GM21515 (cell line): ENCODE measurements around the gene BRMS1.
A peak's percentile ranks its signal among the peaks of the same experiment; 100 is the strongest.
"Not testable (repeated sequence)": the region's sequence is repeated elsewhere in the genome, so short reads cannot be mapped to it uniquely, and the experiment has no call there.

Experiments used
- ATAC-seq: cut with Tn5 transposase; IDR thresholded peaks from one replicate; pipeline ENCODE4 v1.9.1; 2021; ENCODE audit not compliant: unreplicated experiment

Gene BRMS1

DNA sequence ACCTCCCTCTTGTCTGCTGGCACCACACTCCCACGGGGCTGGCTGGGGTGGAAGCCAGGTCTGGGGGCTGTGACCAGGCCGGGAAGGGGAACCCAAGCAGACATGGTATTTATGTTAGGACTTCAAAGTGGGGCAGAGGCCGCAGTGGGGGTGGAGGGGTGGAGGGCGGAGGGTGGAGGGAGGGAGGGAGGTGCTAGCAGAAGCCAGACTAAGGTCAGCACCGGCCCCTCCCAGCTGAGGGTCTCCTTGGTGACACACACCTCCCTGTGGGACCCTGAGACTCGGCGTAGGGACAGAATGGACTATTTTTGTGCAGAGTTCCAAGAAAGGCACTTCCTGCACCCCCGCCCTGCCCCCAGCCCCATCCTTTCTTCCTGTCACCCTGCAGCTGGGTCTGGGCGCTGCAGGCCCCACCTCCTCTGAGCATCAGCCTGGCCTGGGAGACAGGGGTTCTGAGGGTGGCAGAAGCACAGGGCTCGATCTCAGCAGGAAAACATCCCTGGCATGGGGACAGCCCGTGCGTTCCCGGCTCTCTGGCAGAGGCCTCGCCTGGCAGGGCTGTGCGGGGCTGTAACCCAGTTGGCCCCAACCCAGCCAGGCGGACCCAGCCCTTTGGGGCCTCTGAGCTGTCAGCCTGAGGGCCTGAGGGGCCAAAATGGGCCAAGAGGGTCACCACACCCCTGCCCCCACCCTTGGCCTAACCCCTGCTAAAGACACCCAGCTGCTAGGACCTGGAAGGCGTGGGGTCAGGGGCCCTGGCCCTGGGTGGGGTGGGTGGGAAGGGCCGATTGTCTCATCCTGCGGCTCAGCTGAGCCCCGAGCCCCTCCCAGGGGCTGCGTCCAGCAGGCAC is 18.4 kb downstream of the BRMS1 start:
- no peak for ATAC-seq

DNA sequence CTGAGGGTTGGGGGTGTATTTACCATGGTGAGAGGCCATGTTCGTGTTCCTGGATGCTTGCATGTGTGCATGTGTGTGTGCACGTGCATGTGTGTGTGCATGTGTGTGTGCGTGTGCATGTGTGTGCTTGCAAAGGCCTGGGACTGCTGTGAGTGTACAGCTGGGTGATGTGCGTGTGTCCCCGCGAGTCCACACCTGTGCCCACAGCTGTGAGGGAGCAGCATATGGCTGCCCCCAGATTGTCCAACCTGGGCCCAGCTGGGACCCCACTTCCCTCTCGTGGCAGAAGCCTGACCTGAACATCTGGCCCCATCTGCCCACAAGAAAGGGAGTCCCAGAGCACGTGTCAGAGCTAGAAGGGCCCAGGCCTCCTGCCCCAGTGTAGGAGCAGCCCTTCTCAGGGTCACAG is 19.6 kb downstream of the BRMS1 start:
- no peak for ATAC-seq

DNA sequence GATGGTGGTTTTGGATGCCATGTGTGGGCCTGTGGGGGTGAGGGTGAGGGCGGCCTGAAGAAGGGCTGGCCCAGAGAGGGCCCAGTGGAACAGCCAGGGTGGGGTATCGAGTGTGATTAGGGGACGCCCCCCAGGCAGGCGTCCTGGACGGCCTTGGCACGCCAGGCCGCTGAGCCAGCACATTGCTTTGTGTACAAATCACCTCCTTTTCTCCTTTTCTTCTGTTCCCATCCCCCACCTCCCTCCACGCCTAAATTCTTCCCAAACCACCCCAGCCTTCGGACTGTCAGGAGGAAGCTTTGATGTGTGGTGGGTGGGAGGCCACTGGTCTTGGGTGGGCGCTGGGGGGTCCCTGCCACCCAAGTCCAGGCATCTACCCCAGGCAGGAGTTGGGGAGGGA is 20.2 kb downstream of the BRMS1 start:
- ATAC-seq = no peak

DNA sequence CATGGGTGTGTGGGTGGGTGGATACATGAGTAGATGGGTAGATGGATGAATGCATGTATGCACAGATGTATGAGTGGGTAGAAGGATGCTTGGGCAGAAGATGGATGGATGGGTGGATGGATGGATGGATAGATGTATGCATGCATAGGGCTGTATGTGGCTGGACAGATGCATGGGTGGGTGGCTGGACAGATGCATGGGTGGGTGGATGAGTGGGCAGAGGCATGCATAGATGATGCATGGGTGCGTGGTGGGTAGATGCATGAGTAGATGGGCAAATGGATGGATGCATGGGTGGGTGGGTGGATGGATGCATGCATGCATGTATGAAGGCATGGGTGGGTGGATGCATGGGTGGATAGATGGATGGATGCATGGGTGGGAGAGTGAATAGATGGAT is 21.2 kb downstream of the BRMS1 start:
- no peak for ATAC-seq

DNA sequence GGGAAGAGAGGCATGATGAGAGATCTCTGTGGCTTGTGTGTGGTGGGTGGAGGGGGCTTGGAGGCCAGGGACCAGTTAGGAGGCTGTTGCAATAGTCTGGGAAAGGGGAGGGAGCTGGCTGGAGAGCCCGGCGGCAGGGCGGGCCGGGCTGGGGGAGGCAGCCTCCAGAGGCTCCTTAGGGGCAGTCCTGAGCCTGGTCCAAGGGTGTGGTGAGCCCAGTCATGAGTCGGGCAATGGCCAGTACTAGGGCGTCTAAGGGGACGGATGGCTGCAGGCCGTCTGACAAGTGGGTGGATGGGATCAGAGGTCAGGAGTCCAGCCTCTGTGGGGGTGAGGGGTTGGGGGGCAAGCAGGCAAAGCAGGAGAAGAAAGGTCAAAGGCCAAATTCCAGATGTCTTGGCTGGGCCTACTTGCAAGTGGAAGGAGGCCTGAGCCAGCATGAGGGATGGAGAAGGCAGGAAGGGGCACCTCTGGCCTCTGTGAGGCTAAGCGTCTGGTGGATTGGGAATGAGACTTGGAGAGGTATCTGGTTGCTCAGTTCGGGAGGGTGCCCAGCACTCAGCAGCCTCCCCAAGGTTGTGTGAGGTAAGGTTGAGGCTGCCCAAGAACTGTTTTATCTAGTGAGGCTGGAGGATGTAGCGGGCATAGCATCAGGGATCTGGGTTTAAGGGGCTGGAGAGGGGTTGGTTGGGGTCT is 22.0 kb downstream of the BRMS1 start:
- no peak for ATAC-seq

DNA sequence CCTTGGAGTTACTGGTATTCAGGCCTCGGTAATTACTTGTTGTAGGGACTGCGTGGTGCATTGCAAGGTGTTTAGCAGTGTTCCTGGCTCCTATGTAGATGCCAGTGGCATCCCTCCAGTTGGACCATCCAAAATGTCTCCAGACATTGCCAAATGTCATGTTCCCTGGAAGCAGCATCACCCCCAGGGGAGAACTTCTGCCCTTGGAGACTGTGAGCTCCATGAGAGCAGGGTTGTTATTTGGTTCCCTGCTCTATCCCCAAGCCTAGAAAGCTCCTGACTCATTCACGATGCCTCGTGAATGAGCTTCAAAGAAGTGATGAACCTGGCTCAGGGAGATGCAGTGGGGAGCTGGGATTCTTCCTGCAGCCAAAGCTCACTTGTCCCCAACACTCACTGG is 23.3 kb downstream of the BRMS1 start:
- ATAC-seq = no peak

DNA sequence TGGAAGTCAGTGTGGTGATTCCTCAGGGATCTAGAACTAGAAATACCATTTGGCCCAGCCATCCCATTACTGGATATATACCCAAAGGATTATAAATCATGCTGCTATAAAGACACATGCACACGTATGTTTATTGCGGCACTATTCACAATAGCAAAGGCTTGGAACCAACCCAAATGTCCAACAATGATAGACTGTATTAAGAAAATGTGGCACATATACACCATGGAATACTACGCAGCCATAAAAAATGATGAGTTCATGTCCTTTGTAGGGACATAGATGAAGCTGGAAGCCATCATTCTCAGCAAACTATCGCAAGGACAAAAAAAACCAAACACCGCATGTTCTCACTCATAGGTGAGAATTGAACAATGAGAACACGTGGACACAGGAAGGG is 24.2 kb downstream of the BRMS1 start:
- not testable (repeated sequence) for ATAC-seq

DNA sequence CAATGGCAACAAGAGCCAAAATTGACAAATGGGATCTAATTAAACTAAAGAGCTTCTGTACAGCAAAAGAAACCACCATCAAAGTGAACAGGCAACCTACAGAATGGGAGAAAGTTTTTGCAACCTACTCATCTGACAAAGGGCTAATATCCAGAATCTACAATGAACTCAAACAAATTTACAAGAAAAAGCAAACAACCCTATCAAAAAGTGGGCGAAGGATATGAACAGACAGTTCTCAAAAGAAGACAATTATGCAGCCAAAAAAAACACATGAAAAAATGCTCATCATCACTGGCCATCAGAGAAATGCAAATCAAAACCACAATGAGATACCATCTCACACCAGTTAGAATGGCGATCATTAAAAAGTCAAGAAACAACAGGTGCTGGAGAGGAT is 24.6 kb downstream of the BRMS1 start:
- not testable (repeated sequence) for ATAC-seq

DNA sequence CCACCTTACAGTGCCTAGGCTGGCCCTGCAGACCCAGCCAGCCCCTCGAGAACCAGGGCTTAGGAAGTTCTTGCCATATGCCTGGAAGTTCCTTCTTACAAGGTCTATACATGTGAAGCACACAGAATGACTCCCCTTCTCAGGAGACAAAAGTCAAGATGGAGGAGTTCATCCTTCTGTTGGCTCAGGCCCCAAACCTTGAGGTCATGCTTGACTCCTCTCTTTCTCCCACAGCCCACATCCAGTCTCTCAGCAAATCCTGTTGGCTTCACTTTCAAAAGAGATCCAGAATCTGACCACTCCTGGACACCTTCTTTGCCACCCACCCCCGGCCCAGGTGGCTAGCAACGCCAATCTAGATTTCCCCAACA is 26.3 kb downstream of the BRMS1 start:
- no peak for ATAC-seq

DNA sequence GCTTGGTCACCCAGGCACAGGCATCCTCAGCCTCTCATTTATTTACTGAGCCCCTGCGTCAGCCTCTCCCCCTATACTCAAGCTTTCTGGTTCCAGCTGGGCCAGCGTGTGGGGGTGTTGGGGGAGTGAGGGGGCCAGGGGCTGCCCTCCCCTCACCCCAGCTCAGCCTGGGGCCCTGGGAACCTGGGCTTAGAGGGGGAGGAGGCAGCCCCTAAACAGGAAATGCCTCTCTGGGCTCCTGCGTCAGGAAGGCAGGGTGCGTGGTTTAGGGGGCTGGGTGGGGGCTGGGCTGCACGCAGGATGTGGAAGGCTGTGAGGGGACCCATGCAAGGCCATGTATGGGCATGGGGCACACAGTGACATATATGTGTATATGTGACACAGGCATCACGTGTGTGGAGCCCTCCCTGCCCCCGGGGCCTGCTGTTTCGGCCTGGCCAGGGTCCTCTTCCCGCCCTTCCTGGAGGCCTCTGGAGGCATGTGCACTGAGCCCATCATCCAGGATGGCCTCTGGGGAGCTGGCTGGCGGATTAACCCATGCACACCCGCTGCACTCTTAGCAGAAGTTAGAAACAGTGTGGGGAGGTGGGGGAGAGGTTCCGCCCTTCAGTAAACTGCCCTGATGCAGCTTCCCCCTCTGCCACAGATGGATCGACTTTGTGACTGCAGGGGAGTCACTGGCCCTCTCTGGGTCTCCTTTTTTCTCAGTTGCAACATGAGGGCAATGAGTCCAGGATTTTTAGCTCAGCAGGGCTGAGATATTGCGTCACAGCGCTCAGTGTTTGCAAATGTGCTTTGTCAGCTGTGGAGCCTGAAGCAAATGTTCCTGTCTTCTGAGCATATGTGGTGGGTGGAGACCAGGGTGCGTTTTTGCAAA is 26.9 kb downstream of the BRMS1 start:
- ATAC-seq = no peak

DNA sequence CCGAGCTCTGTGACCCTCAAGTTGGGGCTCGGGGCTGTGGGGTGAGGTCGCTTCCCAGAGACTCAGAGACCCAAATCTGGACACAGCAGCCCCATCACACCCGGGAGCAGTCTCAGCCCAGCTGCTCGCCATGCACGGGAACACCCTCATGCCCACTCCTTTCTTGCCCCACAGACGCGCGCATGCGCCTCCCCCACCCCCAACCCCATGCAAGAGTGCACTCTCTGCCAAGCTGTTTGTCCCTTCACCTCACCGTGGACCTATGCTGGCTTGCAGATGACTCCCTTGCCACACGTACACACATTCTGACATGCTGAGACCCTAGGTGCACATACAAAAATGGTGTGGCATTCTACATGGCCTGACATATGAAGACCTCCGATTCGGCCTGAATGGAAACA is 27.6 kb downstream of the BRMS1 start:
- no peak for ATAC-seq

DNA sequence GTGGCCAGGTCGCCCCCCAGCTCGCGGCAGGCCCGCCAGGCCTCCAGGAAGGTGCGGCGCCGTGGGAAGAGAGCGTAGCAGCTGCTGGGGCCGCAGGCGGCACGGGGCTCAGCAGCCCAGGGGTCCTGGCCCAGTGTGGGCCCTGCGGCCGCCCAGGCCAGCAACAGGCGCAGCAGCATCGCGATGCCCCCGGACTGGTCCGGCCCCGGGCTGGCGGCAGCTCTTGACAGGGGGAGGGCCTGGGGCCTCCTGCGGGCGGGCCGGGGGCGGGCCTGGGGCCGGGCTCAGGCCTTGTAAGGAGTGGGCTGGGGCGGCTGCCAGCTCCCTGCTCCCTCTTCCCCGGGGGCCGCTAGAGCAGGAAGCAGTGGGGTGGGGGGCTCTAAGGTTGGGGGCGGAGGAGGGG is 28.1 kb downstream of the BRMS1 start, which contains the start of gene CD248:
Gene CD248 (minus strand): TSS at position 196 of the 403 bp plus-strand sequence. CDS start 17 bp downstream, at position 179.
- ATAC-seq = no peak

DNA sequence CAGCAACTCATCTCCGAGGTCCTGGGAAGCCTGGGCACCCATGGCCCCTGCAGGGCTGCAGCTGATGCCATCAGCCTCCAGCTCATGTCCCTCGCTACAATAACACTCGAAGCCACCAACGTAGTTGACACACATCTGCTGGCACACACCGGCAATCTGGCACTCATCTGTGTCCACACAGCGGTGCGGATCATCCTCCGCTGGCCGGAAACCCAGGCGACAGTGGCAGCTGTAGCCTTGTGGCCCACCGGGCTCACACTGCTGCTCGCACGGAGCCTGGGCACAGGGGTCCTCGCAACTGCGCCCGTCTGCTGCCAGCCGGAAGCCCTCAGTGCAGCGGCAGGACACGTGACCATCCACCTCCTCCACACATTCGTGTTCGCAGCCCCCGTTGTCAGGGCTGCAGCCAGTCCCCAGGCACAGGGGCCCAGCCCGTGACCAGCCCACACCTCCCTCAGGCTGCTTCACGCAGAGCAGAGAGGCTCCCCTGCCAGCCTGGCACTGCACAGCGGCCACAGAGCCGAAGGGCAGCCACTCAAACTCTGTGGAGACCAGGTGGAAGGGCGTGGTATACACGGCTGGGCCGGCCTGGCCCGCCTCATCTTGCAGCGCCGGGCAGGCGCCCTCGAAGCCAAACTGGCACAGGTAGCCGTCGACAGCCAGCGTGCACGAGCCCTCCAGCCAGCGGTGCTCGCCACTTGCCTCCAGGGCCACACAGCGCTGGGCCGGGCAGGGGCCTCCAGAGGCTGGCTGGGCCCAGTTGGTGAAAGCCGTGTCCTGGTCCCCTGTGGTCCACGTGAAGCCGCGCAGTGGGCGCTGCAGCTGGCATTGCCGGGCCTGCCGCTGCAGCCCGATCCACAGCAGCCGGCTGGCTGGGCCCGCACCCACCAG is 28.7 kb downstream of the BRMS1 start:
- no peak for ATAC-seq

DNA sequence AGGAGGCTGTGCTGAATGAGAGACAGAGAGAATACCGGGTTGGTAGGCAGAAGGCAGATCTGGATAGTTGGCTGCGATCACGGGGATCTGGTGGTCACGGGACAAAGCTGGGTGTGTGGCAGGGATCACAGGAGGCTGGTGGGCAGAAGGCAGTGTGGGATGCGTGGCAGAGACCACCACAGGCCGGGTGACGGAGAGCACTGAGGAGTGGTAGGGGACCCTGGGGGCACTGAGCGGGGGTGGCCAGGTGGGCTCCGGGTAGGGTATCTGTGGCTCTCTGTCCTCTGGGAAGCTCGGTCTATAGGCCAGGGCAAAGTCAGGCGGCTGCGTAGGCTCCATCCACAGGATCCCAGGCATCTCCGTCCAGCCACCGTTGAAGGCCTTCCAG is 29.4 kb downstream of the BRMS1 start:
- ATAC-seq = no peak

DNA sequence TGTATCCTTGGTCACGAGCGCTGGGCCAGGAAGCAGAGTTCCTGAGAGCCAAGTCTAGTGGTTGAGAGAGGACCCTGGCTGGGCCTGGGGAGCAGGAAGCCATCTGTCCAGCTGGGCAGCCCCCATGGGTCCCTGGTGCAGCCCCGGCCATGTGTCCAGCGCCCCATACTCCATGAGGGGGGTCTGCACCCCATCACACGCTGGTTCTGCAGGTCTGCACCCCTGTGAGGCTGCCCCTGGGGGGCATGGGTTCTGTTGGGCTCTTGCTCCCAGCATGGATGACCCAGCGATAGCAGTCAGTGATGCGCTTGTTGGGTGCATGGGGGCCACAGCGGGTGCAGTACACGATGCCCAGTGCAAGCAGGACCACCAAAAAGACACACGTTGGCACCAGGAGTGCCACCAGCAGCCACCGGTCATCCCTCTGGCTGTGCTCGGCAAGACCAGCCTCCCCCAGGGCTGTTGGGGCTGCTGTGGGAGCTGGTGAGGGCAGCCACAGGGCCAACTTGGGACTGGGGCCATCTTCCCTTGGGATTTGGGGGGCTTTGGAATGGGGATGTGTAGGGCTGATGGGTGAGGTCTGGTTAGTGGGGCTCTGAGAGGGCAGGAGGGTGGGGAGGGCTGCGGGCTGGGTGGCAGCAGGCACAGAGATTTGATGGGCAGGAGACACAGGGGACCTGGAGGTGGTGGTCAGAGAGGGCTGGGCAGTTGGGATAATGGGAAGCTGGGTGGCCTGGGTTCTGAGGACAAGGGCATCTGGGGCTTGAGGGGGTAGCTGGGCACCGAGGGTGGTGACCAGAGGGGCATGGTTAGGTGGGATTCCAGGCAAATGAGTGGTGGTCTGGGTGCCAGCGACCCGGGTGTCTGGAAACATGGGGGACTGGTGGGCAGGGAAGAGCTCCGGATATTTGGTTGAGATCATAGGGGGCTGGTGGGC is 30.1 kb downstream of the BRMS1 start:
- ATAC-seq = no peak

DNA sequence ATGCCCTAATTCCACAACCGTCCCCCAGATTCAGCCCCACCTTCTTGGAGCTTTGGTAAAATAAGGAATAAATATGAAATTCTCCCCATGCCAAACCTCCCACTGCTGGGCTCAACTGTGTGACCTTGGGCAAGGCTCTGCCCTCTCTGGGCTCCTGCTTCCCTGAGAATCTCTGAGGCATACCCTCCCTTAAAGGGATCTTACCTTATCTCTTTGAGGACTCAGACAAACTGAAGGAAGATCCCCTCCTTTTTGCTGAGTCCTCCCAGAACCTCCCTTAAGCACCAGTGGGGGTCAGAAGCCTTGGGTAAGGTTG is 30.8 kb downstream of the BRMS1 start:
- ATAC-seq = no peak

DNA sequence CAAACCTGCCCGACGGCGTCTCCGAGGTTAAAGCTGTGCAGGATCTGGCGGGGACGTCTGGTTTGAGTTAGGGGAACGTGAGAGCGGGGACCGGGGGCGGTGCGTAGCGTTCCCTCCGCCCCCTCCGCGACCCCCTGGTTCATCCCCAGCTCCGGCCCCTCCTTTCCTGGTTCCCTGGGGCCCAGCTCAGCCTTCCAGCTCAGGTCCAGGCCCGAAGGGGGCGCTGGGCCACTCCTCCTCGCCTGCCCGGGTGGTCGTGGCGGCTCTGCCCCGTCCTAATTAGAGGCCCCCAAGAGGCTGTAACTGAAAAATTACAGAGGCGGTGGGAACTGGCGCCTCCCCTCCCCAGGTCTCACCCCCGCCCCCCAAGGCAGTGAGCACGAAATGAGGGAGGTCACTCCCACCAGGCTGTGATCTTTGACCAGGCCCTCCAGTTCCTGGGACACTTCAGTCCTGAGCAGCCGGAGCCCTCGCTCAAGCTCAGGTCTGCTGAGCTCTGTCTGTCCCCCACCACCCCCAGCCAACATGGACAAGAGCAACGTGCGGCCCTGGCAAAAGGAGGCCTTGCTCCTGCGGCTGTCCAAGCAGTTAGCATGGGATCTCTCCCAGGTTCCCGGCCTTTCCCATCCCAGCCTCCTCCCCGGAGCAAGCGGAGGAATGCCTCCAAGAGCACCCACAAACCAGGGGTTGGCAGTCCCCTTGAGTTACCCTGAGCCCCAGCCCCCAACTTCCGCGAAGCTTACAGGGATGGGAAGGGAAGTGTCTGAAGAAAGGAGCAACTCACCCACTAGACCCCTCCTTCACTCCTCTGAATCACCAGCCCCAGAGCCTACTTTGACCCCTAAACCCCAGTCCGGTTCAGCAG is 31.4 kb downstream of the BRMS1 start:
- ATAC-seq = no peak

DNA sequence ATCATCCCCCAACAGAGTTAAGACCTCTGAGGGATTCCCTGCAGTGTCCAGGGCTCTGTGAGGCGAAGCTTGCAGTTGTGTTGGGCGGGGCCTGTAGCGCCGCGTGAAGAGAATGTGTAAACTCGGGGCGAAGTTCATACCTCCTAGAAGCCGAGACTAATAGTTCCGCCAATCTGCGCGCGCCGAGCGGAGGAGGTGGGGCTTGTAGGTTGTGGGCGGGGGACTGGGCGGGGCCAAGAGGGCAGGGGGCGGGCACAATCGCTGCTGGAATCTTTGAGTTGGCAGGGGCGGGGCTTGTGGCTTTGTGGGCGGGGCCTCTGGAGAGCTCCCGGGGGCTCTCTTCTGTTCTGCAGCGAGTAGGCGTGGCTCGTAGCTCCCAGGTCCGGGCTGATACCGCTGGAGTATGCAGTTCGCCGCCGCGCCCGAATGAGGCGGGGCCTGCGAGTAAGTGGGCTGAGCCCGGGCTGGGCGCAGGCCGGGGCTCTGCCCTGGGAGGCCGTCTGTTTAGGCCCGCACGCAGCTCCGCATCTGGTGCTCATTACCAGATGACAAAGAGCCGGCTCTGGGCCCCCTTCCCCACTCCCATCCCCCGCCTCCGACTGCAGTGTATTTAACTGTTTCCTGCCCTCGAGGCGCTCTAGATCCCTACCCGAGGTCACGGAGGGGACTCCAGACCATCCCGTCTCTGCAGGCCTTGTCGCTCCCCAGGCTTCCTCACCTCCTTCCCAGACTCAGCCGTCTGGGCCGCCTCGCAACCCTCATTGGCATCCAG is 32.2 kb downstream of the BRMS1 start:
- peak; percentile 68 for ATAC-seq
